GM12892 (cell line): ENCODE measurements around the gene PKIB.

Experiments
- DNase-seq: peaks from one replicate; pipeline ENCODE4 v3.0.0; 2011; ENCODE audit not compliant: insufficient read length
- FAIRE-seq: peaks from 2 replicates; lab custom pipeline; 2011; peaks lifted over from hg19 to GRCh38; lab: Jason Lieb, UNC
- POLR2A ChIP-seq: IDR thresholded peaks from 2 replicates; pipeline ENCODE4 v1.6.1; 2011; ENCODE audit warnings: low read depth, low read length, control low read depth
- POLR2AphosphoS5 ChIP-seq: IDR thresholded peaks from 2 replicates; pipeline ENCODE4 v1.6.1; 2011; ENCODE audit warnings: low read depth, low read length, control low read depth
- TAF1 ChIP-seq: IDR thresholded peaks from 2 replicates; pipeline ENCODE4 v1.6.1; 2011; ENCODE audit warnings: low read depth, mild to moderate bottlenecking, control low read depth, low read length, borderline replicate concordance

The PKIB gene

DNA sequence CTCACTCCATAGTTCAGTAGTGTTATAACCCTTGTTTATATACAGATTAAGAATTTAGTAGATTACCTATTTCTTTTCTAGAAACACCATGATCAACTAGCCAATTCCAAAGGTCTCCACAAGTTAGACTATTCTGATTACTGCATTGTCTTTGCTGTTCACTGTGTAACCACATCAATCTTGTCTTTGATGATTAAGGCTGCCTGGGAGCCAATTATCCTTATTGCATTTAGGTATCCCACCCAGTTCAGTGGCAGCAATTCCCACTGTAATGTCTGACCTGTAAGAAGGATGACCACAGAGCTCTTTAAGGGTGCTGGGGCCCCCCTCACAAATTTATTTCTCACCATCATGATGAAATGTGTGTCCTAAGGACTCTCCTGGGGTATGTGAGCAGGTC lies 40.2 kb downstream of the PKIB start:
- no peak for TF ChIP-seq TAF1
- no peak for TF ChIP-seq POLR2AphosphoS5
- TF ChIP-seq POLR2A: no peak
- DNase-seq (no peak), FAIRE-seq (no peak)

DNA sequence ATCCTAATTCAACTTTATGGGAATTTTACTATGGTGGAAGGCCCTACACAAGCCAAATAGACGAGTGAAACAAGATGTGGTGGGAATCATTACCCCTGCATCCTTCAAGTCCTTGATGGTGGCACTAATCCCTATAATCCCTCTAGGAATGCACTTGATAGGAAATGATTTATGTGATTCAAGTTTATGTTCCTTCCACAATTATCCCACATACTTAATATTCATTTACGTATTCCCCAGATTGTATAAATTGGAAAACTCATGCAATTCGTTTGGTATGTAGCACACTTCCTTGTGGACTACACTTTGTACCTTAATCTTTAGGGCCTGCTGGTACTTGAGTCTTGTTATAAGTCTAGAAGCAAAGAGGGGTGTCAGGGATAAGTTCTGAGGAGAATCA lies 40.8 kb downstream of the PKIB start:
- no peak for DNase-seq
- no peak for TF ChIP-seq TAF1
- no peak for TF ChIP-seq POLR2AphosphoS5
- no peak for TF ChIP-seq POLR2A
- FAIRE-seq: no peak

DNA sequence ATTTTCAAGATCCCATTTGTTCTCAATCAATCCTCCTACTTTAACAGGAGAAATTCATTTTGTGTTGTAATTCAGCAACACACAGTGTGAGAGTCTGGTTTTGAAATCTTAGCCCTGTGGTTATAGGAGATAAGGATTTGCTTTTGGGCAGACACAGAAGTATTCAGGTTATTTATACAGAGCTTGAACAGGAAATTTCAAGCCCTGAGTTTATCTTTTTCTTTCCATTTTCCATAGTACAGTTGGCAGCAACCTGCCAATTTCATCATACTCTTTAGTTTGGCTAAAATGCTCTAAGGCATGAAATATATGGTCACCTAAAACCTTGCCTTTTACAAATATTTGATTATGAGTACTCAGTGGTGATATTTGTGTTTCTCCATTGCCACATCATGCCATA lies 41.4 kb downstream of the PKIB start:
- TF ChIP-seq POLR2A (no peak), POLR2AphosphoS5 (no peak), TAF1 (no peak)
- no peak for FAIRE-seq
- no peak for DNase-seq

DNA sequence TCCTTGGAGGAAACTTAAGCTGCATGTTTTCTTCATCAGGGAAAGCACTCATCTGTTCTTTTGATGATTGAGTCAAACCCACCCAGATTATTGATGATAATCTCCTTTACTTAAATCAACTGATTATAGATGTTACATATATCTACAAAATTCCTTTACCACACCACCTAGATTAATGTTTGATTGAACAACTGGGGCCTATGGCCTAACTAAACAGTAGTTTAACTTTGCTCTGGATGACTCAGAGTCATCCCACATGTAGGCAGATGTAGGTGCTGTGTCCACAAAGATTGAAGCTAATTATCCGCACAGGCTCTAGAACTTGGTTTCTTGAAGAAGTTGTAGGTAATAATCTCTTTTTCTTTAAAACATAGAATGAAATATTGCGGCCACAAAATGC lies 42.2 kb downstream of the PKIB start:
- DNase-seq (no peak), FAIRE-seq (no peak)
- TF ChIP-seq TAF1 (no peak), POLR2A (no peak), POLR2AphosphoS5 (no peak)

DNA sequence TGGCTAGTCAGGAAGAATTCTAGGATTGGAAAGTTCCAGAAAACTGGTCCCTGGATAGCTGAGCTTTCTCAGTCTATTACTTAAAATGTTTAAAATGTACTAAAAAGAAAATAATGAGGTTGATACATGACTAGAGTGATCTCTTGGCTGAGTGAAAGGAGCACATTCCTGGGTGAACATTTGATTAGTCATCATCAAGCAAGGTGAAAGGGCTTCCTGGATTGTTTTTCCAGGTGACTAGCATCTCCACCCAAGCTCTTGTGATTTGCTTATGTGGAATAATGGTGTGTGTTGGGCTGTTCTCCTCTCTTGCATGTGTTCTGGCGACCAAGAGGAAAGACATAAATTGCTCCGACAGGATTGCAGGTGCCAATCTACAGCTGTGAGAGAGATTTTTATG lies 42.9 kb downstream of the PKIB start:
- FAIRE-seq (no peak), DNase-seq (no peak)
- TF ChIP-seq POLR2AphosphoS5 (no peak), POLR2A (no peak), TAF1 (no peak)

DNA sequence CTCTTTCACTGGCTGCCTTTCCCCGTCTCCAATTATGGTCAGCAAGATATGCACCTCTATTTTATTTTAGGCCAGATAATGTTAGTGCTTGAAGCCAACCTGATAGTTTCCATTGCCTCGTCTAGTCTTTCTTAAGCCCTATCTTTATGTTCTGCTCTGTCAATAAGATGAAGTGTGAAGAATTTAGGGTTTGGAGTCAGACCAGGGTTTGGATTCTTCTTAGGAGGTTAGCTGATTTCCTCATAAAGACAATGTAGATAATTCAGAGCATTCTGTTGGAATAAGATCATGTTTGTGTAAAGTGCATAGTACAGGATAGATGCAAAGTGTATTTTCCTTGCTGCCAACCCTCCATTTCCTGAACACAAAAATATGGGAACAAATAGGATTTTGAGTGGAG lies 43.8 kb downstream of the PKIB start:
- no peak for DNase-seq
- TF ChIP-seq POLR2A (no peak), POLR2AphosphoS5 (no peak), TAF1 (no peak)
- FAIRE-seq: no peak

DNA sequence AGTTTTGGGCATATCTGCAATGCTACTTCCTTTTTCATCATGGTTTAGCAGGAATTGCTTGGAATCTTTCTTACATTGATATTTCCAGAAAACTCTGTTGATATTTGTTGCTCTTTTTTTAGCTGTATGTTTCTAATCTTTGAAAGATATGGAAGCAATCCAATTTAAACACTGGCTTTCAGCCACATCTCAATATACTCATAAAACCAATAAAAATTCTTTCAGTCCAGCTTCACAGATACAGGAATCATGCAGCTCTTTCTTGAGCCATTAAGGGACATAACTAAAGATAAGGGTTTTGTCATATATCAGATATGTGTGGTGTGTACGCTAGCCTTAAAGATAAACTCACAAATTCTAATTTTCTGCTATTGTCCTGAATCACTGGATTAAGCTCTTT lies 47.4 kb downstream of the PKIB start:
- DNase-seq (no peak), FAIRE-seq (no peak)
- TF ChIP-seq POLR2A: no peak
- TF ChIP-seq POLR2AphosphoS5: no peak
- no peak for TF ChIP-seq TAF1

DNA sequence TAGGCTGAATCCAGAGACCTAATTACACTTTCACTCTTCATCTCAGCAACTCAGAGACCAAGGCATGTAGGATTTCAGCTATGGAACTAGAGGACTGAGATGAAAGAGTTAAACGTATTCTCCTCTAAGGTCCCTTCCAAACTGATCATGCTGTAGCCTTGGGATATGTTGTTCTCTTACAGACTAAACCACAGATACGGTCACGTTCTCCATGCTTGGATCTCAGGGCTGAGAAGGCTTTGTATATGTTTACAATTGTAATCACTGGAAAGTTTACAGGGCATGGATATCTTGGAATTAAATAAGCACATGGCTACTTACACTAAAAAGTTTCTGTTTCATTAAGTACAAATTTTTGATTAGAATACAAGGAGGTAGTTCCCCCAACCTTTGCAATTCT lies 50.1 kb downstream of the PKIB start:
- no peak for DNase-seq
- no peak for FAIRE-seq

DNA sequence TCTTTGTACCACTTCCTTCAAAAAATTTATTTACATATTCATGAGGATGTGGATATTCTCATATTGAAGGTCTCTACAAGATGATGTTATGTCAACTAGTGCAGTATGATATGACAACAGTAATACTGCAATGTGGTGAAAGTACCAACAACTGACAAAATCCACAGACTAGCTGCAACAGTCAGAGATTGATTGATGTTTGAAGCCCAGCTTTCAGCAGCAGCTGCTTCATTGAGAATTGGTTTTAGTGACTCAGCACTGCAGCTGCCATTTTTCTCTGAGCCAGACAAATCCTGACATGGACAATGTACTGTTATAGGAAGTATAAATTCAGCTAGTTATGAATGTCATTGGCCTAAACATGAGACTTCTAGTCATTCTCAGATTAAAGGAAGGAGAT lies 53.8 kb downstream of the PKIB start:
- TF ChIP-seq TAF1: no peak
- no peak for FAIRE-seq
- DNase-seq: no peak

More for the DNA sequence above, 50.1 kb downstream of the PKIB start:
- TF ChIP-seq TAF1 (no peak), POLR2A (no peak), POLR2AphosphoS5 (no peak)

DNA sequence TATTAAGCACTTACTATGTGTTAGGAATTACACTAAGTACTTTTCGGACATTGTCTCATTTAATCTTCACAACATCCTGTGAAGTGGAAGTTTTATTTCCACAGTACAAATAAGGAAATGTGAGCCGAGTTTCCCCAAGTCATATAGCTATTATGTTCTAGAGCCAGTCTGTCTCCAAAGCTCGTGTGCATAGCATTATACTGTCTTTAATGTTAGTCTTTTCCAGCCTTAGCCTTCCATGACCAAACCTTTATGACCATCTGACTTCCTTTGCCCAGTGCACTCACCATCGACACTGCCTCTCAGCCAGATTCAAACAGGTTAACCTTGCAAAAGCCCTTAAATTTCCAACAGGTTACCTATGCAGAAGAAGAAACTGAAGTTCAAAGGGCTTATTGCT lies 55.7 kb downstream of the PKIB start:
- TF ChIP-seq POLR2A (no peak), POLR2AphosphoS5 (no peak), TAF1 (no peak)
- FAIRE-seq: no peak

DNA sequence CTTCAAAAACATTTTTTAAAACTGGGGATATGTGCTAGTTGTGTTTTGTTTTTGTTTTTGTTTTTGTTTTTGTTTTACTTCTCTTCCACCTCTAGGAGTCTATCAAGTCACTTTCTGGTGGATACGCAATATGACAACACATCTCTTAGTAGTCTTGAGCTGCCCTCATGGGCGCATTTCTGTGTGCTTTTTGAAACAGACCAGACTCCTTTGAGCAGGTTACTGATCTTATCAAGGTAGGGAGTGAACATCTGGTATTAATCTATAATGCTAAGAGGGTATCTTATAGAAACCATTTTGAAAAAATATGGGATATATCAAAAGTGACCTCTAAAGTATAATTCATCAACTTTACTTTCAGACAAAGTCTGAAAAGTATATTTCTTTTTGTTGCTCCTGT lies 56.2 kb downstream of the PKIB start:
- TF ChIP-seq POLR2A: no peak
- TF ChIP-seq TAF1: no peak
- no peak for TF ChIP-seq POLR2AphosphoS5
- FAIRE-seq: no peak
- no peak for DNase-seq

More for the DNA sequence above, 55.7 kb downstream of the PKIB start:
- DNase-seq: no peak

DNA sequence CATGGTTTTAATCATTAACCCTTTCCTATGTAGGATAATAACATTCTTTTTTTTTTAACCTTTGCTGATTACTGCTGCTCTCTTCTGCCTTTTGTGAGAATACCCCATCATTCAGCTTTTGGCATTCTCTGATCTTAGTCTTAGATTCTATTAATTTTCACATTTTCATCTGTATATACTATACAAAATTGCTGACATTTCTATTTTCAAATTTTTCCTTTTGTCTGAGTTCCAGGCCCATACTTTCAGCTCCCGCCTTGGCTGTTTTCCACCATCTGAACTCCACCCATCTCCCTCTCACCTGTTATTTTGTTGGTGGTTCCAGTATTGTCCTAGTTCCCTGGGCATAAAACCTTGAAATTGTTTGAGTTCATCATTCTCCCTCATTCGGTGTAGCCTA lies 59.2 kb downstream of the PKIB start:
- FAIRE-seq (no peak), DNase-seq (no peak)
- TF ChIP-seq POLR2AphosphoS5 (no peak), TAF1 (no peak), POLR2A (no peak)

DNA sequence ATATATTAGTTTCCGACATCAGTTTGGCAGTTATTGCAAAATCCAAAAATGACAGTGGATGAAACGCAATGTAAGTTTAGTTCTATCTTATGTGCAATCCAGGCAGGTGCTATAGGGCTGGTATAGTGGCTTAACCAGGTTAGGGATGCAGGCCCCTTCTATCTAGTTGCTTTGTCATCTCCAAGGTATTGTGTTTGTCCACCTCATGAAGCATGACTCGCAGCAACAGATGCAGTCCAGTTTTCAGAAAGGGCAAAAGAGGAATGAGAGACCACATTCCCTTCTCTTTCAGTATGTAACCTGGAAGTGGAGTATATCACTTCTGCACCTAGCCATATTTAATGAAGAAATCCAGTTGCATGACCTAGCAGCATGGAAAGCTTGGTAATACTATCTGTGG lies 59.7 kb downstream of the PKIB start:
- TF ChIP-seq POLR2A (no peak), POLR2AphosphoS5 (no peak), TAF1 (no peak)
- FAIRE-seq (no peak), DNase-seq (no peak)
